HG03521 (cell line): ENCODE measurements around the gene TSEN2.

ENCODE experiments used
- ATAC-seq: cut with Tn5 transposase; IDR thresholded peaks from one replicate; pipeline ENCODE4 v1.9.1; 2021; ENCODE audit warnings: mild to moderate bottlenecking, moderate library complexity; ENCODE audit not compliant: unreplicated experiment

The TSEN2 gene

GRCh38 chr3:12544652-12545472 is 60.6 kb downstream of the TSEN2 start:
- no peak for ATAC-seq

GRCh38 chr3:12545473-12545791 is 61.2 kb downstream of the TSEN2 start, which contains the start of gene MKRN2OS:
Gene MKRN2OS (minus strand): TSS chr3:12545499. CDS start chr3:12545464, 35 bp downstream.
- no peak for ATAC-seq

- no peak for ATAC-seq
Measured at GRCh38 chr3:12549971-12550760, 65.9 kb downstream of the TSEN2 start.

GRCh38 chr3:12553921-12554391 is 69.7 kb downstream of the TSEN2 start:
- ATAC-seq: no peak

- ATAC-seq: no peak
Measured at GRCh38 chr3:12556314-12556689, 72.0 kb downstream of the TSEN2 start.

- ATAC-seq: peak; percentile 89
Measured at GRCh38 chr3:12556690-12557472, 72.6 kb downstream of the TSEN2 start, which contains the start of gene MKRN2. Gene MKRN2 (plus strand): TSS chr3:12557087. CDS start chr3:12557151, 64 bp downstream.

GRCh38 chr3:12557473-12558100 is 73.3 kb downstream of the TSEN2 start:
- no peak for ATAC-seq

GRCh38 chr3:12558706-12559105 is 74.4 kb downstream of the TSEN2 start:
- ATAC-seq: no peak

- ATAC-seq: no peak
Measured at GRCh38 chr3:12559520-12559919, 75.2 kb downstream of the TSEN2 start.

GRCh38 chr3:12560505-12561190 is 76.4 kb downstream of the TSEN2 start:
- ATAC-seq: peak; percentile 23

GRCh38 chr3:12561397-12561796 is 77.1 kb downstream of the TSEN2 start:
- ATAC-seq: no peak

GRCh38 chr3:12562451-12562850 is 78.2 kb downstream of the TSEN2 start:
- ATAC-seq: no peak

GRCh38 chr3:12566976-12567375 is 82.7 kb downstream of the TSEN2 start:
- ATAC-seq: no peak

GRCh38 chr3:12568747-12569146 is 84.5 kb downstream of the TSEN2 start:
- ATAC-seq: no peak

GRCh38 chr3:12569836-12570235 is 85.6 kb downstream of the TSEN2 start:
- no peak for ATAC-seq

- no peak for ATAC-seq
Measured at GRCh38 chr3:12571986-12572385, 87.7 kb downstream of the TSEN2 start.

GRCh38 chr3:12574131-12574530 is 89.9 kb downstream of the TSEN2 start:
- ATAC-seq: no peak

GRCh38 chr3:12574661-12575060 is 90.4 kb downstream of the TSEN2 start:
- no peak for ATAC-seq

- ATAC-seq: no peak
Measured at GRCh38 chr3:12577379-12577778, 93.1 kb downstream of the TSEN2 start.

- no peak for ATAC-seq
Measured at GRCh38 chr3:12578742-12579141, 94.5 kb downstream of the TSEN2 start.
